Measurements from ENCODE around the gene PROCA1.

PROCA1 gene

DNA sequence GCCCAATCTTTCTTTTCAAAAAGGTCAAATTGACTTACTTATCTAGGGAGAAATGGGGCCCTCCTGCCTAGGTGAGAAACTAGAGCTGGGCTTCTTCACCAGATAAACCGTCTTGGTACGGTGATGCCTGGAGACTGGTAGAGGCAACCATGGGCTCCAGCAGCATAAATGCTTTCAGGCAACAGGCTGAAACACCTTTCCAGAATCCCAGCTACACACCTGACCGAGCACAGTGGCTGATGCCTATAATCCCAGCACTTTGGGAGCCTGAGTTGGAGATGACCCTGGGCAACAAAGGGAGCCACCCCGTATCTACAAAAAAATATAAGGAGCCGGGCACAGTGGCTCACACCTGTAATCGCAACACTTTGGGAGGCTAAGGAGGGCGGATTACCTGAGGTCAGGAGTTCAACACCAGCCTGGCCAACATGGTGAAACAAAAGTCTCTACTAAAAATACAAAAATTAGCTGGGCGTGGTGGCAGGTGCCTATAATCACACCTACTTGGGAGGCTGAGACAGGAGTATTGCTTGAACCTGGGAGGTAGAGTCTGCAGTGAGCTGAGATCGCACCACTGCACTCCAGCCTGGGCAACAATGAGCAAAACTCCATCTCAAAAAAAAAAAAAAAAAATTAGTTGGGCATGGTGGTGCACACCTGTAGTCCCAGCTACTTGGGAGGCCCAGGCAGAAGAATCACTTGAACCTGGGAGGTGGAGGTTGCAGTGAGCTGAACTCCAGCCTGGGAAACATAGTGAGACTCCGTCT, 40.1 kb upstream of the PROCA1 start:
- no peak overlapping the region for H3K4me3 ChIP-seq (ENCODE audit: low read depth, low read length)
- TF ChIP-seq, protein P1, sequence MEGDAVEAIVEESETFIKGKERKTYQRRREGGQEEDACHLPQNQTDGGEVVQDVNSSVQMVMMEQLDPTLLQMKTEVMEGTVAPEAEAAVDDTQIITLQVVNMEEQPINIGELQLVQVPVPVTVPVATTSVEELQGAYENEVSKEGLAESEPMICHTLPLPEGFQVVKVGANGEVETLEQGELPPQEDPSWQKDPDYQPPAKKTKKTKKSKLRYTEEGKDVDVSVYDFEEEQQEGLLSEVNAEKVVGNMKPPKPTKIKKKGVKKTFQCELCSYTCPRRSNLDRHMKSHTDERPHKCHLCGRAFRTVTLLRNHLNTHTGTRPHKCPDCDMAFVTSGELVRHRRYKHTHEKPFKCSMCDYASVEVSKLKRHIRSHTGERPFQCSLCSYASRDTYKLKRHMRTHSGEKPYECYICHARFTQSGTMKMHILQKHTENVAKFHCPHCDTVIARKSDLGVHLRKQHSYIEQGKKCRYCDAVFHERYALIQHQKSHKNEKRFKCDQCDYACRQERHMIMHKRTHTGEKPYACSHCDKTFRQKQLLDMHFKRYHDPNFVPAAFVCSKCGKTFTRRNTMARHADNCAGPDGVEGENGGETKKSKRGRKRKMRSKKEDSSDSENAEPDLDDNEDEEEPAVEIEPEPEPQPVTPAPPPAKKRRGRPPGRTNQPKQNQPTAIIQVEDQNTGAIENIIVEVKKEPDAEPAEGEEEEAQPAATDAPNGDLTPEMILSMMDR (IDR thresholded peaks at IDR 0.05; ENCODE audit: low read depth, low read length) = no peak

DNA sequence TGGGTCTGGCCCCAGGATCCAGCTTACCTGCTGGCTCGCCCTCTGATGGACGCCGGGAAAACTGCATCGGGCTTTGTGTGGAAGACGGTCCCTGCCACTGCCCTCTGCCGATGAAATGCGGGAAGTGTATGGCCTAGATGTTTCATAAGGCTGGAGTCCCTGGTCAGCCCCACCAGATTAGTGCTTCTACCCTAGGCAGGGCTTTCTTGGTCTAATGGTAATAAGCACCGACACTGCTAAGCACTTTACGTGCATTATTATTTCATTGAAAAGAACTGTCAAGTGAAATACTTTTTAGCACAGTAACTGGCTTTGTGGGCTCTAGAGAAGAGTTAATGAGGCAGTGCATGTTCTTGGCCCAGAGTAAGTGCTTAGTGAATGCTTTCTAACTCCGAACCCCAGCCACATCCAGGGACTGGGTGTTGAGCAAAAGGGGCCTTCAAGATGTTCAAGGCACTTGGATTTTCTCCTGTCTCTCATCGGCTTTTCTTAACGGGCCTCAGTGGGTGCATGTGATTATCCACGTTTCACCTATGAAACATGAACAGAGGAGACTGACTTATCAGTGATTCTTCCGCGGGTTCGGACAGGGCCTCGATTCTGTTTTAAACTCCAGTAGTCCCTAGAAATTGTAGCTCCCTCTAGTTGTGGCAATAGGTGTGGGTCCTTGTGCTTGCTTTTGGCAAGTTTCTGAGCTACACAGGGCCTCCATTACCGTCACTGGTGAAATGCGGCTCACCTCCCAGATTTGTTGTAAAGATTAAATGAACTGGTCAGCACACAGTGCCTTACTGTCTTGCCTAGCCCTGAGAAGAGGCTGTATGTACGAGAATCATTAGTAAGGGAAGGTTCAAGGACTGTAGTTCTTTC, 38.7 kb upstream of the PROCA1 start:
- H3K4me3 ChIP-seq (ENCODE audit: low read depth, low read length) = no peak overlapping the region
- TF ChIP-seq, protein P1 (IDR thresholded peaks at IDR 0.05; ENCODE audit: low read depth, low read length) = peak; percentile 99

DNA sequence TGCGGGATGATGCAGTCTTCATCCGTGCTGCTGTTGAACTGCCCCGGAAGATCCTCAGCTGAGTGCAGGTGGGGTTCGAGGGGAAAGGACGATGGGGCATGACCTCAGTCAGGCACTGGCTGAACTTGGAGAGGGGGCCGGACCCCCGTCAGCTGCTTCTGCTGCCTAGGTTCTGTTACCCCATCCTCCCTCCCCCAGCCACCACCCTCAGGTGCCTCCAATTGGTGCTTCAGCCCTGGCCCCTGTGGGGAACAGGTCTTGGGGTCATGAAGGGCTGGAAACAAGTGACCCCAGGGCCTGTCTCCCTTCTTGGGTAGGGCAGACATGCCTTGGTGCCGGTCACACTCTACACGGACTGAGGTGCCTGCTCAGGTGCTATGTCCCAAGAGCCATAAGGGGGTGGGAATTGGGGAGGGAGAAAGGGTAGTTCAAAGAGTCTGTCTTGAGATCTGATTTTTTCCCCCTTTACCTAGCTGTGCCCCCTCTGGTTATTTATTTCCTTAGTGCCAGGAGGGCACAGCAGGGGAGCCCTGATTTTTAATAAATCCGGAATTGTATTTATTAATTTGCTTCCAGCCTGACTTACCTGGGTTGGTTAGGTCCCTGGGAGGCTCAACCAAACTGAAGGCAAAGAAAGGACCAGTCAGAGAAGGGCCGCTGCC, 38.0 kb upstream of the PROCA1 start:
- TF ChIP-seq, protein P1 (IDR thresholded peaks at IDR 0.05; ENCODE audit: low read depth, low read length) = no peak
- H3K4me3 ChIP-seq (ENCODE audit: low read depth, low read length) = no peak overlapping the region

DNA sequence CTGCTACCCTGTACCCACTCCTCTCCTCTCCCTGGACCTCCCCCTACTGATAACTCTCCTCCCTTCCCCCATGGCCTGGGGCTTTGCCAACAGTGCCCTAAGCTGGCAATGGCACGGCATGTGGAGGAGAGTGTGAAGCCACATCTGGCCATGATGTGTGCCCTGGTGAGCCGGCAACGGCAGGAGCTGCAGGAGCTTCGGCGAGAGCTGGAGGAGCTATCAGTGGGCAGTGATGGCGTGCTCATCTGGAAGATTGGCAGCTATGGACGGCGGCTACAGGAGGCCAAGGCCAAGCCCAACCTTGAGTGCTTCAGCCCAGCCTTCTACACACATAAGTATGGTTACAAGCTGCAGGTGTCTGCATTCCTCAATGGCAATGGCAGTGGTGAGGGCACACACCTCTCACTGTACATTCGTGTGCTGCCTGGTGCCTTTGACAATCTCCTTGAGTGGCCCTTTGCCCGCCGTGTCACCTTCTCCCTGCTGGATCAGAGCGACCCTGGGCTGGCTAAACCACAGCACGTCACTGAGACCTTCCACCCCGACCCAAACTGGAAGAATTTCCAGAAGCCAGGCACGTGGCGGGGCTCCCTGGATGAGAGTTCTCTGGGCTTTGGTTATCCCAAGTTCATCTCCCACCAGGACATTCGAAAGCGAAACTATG, 37.3 kb upstream of the PROCA1 start:
- H3K4me3 ChIP-seq (ENCODE audit: low read depth, low read length) = no peak overlapping the region
- TF ChIP-seq, protein P1 (IDR thresholded peaks at IDR 0.05; ENCODE audit: low read depth, low read length) = no peak

DNA sequence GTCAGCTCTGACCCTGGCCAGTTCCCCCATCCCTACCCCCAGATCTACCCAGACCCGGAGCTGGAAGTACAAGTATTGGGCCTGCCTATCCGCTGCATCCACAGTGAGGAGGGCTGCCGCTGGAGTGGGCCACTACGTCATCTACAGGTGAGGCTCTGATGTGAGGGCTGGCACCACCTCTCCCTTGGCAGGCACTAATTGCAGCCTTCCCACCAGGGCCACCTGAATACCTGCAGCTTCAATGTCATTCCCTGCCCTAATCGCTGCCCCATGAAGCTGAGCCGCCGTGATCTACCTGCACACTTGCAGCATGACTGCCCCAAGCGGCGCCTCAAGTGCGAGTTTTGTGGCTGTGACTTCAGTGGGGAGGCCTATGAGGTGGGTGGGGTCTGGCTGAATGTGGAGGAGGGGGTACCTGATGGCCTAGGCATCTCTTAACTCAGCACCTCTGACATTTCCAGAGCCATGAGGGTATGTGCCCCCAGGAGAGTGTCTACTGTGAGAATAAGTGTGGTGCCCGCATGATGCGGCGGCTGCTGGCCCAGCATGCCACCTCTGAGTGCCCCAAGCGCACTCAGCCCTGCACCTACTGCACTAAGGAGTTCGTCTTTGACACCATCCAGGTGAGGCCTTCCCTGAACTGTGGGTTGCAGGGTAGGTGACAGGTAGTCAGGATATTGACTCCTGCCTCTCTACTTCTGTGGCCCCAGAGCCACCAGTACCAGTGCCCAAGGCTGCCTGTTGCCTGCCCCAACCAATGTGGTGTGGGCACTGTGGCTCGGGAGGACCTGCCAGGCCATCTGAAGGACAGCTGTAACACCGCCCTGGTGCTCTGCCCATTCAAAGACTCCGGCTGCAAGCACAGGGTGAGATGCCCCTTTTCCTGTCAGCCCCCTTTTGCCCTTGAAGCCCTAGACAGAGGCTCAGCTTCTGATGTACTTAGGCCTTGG, 36.4 kb upstream of the PROCA1 start:
- H3K4me3 ChIP-seq (ENCODE audit: low read depth, low read length) = no peak overlapping the region
- TF ChIP-seq, protein P1 (IDR thresholded peaks at IDR 0.05; ENCODE audit: low read depth, low read length) = no peak

DNA sequence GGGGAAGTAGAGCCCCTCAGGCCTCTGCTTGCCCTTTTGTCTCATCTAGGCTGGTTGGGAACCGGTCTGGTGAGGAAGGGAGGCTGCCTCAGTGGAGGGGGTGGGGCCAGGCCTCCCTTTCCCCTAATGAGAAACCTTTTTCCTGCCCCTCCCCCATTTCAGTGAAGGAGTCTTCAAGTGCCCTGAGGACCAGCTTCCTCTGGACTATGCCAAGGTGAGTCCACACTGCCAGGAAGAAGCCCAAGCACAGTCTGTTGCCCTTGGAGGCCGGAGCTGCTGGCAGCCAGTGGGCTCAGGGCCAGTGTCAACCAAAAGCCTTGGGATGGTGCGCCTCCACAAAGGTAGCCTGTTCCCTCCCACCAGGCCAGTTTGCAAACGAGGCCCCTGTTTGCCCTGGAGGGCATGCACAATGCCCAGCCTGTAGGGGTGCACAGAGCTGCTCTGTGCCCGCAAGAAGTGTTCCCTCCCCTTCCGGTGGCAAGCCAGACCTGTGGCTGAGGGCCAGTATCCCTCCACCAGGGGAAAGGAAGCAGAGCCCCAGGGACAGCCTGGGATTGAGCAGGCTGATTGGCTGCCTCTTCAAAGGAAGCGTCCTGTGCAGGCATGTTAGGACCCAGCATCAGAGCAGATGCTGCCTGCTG, 35.5 kb upstream of the PROCA1 start:
- no peak overlapping the region for H3K4me3 ChIP-seq (ENCODE audit: low read depth, low read length)
- TF ChIP-seq, protein P1 (IDR thresholded peaks at IDR 0.05; ENCODE audit: low read depth, low read length) = no peak
